Testis (tissue), 2 donors: Measurements from ENCODE around the gene TBL2.

ENCODE experiments used
- POLR2A ChIP-seq: fragments of 450-650 bp; IDR thresholded peaks from one replicate; pipeline ENCODE4 v1.6.1; 2017; ENCODE audit warnings: antibody characterized with exemption, mild to moderate bottlenecking, moderate library complexity
- TF ChIP-seq, protein P1 (sequence below), 3 experiments: fragments of 450-650 bp in 2 of 3; fragments of 200-600 bp in 1 of 3; sonication (generic) in 1 of 3; IDR thresholded peaks; one replicate each; pipeline ENCODE4 v1.5.1; 2016 to 2019; ENCODE audit warnings: antibody characterized with exemption in 3 of 3, mild to moderate bottlenecking in 2 of 3, moderate library complexity in 1 of 3

GRCh38 chr7:73533742-73534141 lies 44.6 kb downstream of the TBL2 start:
- TF ChIP-seq, protein P1, sequence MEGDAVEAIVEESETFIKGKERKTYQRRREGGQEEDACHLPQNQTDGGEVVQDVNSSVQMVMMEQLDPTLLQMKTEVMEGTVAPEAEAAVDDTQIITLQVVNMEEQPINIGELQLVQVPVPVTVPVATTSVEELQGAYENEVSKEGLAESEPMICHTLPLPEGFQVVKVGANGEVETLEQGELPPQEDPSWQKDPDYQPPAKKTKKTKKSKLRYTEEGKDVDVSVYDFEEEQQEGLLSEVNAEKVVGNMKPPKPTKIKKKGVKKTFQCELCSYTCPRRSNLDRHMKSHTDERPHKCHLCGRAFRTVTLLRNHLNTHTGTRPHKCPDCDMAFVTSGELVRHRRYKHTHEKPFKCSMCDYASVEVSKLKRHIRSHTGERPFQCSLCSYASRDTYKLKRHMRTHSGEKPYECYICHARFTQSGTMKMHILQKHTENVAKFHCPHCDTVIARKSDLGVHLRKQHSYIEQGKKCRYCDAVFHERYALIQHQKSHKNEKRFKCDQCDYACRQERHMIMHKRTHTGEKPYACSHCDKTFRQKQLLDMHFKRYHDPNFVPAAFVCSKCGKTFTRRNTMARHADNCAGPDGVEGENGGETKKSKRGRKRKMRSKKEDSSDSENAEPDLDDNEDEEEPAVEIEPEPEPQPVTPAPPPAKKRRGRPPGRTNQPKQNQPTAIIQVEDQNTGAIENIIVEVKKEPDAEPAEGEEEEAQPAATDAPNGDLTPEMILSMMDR (IDR thresholded peaks at IDR 0.05) = no peak
- no peak for TF ChIP-seq POLR2A
